ENCODE data around the gene ALG1. TPM values are rescaled to one million over a fixed set of nuclear protein-coding genes. Genes with fewer than 3 reads are reported as not detected.

Gene ALG1
- polyA plus RNA-seq, 1 donor (not counting 4 experiments of a cell fraction or from before 2014, with no cell fraction given) = 25.8 TPM

DNA sequence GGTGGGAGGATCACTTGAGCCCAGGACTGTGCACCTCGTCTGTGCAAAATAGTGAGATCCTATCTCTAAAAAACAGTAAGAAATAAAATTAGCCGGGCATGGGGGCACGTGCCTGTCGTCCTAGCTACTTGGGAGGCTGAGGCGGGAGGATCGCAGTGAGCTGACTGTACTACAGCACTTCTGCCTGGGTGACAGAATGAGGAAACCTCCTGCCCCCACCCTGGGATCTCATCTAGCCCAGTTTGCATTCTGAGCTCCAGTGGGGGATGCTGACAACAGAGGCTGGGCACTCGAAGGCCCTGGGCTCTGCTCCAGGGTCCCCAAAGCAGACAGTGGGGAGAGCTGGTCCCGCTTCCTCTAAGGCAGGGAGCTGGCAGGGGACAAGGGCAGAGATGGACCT, 45.0 kb upstream of the ALG1 start:
- no peak overlapping the region for H3K4me3 ChIP-seq (ENCODE audit: control insufficient read depth in 2 of 3, extremely low read depth in 1 of 3, insufficient read depth in 2 of 3, low read depth in 1 of 3, low read length in 3 of 3)
- H3K9me3 ChIP-seq (ENCODE audit: control insufficient read depth, low read depth, low read length) = no peaks in the 10 kb centered on the region
- TF ChIP-seq, protein P1, sequence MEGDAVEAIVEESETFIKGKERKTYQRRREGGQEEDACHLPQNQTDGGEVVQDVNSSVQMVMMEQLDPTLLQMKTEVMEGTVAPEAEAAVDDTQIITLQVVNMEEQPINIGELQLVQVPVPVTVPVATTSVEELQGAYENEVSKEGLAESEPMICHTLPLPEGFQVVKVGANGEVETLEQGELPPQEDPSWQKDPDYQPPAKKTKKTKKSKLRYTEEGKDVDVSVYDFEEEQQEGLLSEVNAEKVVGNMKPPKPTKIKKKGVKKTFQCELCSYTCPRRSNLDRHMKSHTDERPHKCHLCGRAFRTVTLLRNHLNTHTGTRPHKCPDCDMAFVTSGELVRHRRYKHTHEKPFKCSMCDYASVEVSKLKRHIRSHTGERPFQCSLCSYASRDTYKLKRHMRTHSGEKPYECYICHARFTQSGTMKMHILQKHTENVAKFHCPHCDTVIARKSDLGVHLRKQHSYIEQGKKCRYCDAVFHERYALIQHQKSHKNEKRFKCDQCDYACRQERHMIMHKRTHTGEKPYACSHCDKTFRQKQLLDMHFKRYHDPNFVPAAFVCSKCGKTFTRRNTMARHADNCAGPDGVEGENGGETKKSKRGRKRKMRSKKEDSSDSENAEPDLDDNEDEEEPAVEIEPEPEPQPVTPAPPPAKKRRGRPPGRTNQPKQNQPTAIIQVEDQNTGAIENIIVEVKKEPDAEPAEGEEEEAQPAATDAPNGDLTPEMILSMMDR (optimal IDR thresholded peaks at IDR 0.05 in 1 of 3, IDR thresholded peaks at IDR 0.05 in 1 of 3, conservative IDR thresholded peaks at IDR 0.05 in 1 of 3; ENCODE audit: extremely low read depth in 1 of 3, insufficient read depth in 2 of 3, low read length in 3 of 3) = no peak
- TF ChIP-seq EZH2 (IDR thresholded peaks at IDR 0.05; ENCODE audit: low read length) = no peak
- no peaks in the 10 kb centered on the region for H4K20me1 ChIP-seq (ENCODE audit: control insufficient read depth, extremely low read depth, insufficient read depth, low read length)
- DNase-seq (ENCODE audit: low read depth, low spot score) (no peak), FAIRE-seq (no peak)
- H3K4me1 ChIP-seq (ENCODE audit: control insufficient read depth, extremely low read depth, insufficient read depth, low read length) = no peaks in the 10 kb centered on the region
- H3K4me2 ChIP-seq (ENCODE audit: control insufficient read depth, extremely low read depth, insufficient read depth, low read depth, low read length) = no peak overlapping the region
- dilution Hi-C loops (cut with MboI; ENCODE audit: extremely low pct_ligation_motif_present, low sequenced_read_pairs) = no loop called here
- H3K9me1 ChIP-seq (ENCODE audit: control insufficient read depth, extremely low read depth, insufficient read depth, low read length) = no peaks in the 10 kb centered on the region
- H3K27ac ChIP-seq (ENCODE audit: control insufficient read depth, insufficient read depth, low read length) = no peak overlapping the region
- H3K36me3 ChIP-seq (ENCODE audit: control insufficient read depth in 2 of 2, extremely low read depth in 1 of 2, insufficient read depth in 2 of 2, low read length in 2 of 2) = peaks cover 0 to 4% of the 10 kb centered on the region in 2 experiments
- no peak overlapping the region for H3K9ac ChIP-seq (ENCODE audit: control insufficient read depth, extremely low read depth, insufficient read depth, low read length)
- no peaks in the 10 kb centered on the region for H3K27me3 ChIP-seq (ENCODE audit: control insufficient read depth, extremely low read depth, insufficient read depth, low read length)
- no peaks in the 10 kb centered on the region for H3K79me2 ChIP-seq (ENCODE audit: control insufficient read depth, insufficient read depth, low read length)
- no peak overlapping the region for H2AFZ ChIP-seq (ENCODE audit: control insufficient read depth, low read length)

DNA sequence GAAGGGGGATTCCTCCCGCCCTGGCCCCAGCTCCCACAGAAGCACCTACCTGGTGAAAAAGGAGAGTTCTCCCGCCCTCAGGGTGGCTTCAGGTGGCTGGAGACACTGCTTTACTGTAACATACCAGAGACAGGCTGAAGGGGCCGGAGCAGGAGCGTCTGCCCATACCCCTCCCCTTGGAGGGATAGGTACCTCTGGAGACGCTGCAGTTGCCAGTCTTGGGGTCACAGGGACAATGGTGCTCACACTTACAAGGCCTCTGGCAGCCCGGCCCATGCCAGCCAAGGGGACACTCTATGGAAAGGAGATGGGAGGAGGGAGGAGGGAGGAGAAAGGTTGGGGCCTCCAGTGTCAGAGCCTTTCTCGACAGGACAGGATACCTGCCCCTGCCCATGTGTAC, 44.6 kb upstream of the ALG1 start:
- no peak overlapping the region for H3K27ac ChIP-seq (ENCODE audit: control insufficient read depth, insufficient read depth, low read length)
- no peaks in the 10 kb centered on the region for H4K20me1 ChIP-seq (ENCODE audit: control insufficient read depth, extremely low read depth, insufficient read depth, low read length)
- H3K79me2 ChIP-seq (ENCODE audit: control insufficient read depth, insufficient read depth, low read length) = no peaks in the 10 kb centered on the region
- H3K9me1 ChIP-seq (ENCODE audit: control insufficient read depth, extremely low read depth, insufficient read depth, low read length) = no peaks in the 10 kb centered on the region
- no peaks in the 10 kb centered on the region for H3K4me1 ChIP-seq (ENCODE audit: control insufficient read depth, extremely low read depth, insufficient read depth, low read length)
- no peak overlapping the region for H3K9ac ChIP-seq (ENCODE audit: control insufficient read depth, extremely low read depth, insufficient read depth, low read length)
- H3K36me3 ChIP-seq (ENCODE audit: control insufficient read depth in 2 of 2, extremely low read depth in 1 of 2, insufficient read depth in 2 of 2, low read length in 2 of 2) = peaks cover 0 to 4% of the 10 kb centered on the region in 2 experiments
- H2AFZ ChIP-seq (ENCODE audit: control insufficient read depth, low read length) = no peak overlapping the region
- DNase-seq (ENCODE audit: low read depth, low spot score) (no peak), FAIRE-seq (no peak)
- no peak overlapping the region for H3K4me3 ChIP-seq (ENCODE audit: control insufficient read depth in 2 of 3, extremely low read depth in 1 of 3, insufficient read depth in 2 of 3, low read depth in 1 of 3, low read length in 3 of 3)
- H3K27me3 ChIP-seq (ENCODE audit: control insufficient read depth, extremely low read depth, insufficient read depth, low read length) = no peaks in the 10 kb centered on the region
- dilution Hi-C loops (cut with MboI; ENCODE audit: extremely low pct_ligation_motif_present, low sequenced_read_pairs) = no loop called here
- H3K4me2 ChIP-seq (ENCODE audit: control insufficient read depth, extremely low read depth, insufficient read depth, low read depth, low read length) = no peak overlapping the region
- H3K9me3 ChIP-seq (ENCODE audit: control insufficient read depth, low read depth, low read length) = no peaks in the 10 kb centered on the region
- TF ChIP-seq, protein P1 (optimal IDR thresholded peaks at IDR 0.05 in 1 of 3, IDR thresholded peaks at IDR 0.05 in 1 of 3, conservative IDR thresholded peaks at IDR 0.05 in 1 of 3; ENCODE audit: extremely low read depth in 1 of 3, insufficient read depth in 2 of 3, low read length in 3 of 3) = no peak
- no peak for TF ChIP-seq EZH2 (IDR thresholded peaks at IDR 0.05; ENCODE audit: low read length)

Measured in keratinocyte (primary cell).